Neural progenitor cell (in vitro differentiated cells): Measurements from ENCODE around the gene RER1. TPM values are rescaled to one million over a fixed set of nuclear protein-coding genes. Genes with fewer than 3 reads are reported as not detected.

Experiments
- DNase-seq: peaks from one replicate; pipeline ENCODE4 v3.0.0-alpha.2; 2016; ENCODE audit warnings: low spot score
- H2AFZ ChIP-seq: fragments of 200-600 bp; sonication (generic); replicated peaks from 2 replicates; pipeline ENCODE4 v1.6.1; 2016; ENCODE audit warnings: antibody characterized with exemption
- H3F3A ChIP-seq: fragments of 200-600 bp; sonication (generic); 2 replicates; pipeline ENCODE4 v1.6.1; 2016; ENCODE audit warnings: antibody characterized with exemption, low read depth
- H3K27ac ChIP-seq: fragments of 200-600 bp; sonication (generic); 2 replicates; pipeline ENCODE4 v1.5.1; 2016; ENCODE audit warnings: mild to moderate bottlenecking
- H3K27me3 ChIP-seq: fragments of 200-600 bp; sonication (generic); 2 replicates; pipeline ENCODE4 v1.6.1; 2016; ENCODE audit warnings: mild to moderate bottlenecking, moderate library complexity
- H3K36me3 ChIP-seq: fragments of 200-600 bp; sonication (generic); 2 replicates; pipeline ENCODE4 v1.5.1; 2016
- H3K4me1 ChIP-seq: fragments of 200-600 bp; sonication (generic); 2 replicates; pipeline ENCODE4 v1.6.1; 2016; ENCODE audit warnings: mixed run types
- H3K4me2 ChIP-seq: fragments of 200-600 bp; sonication (generic); 2 replicates; pipeline ENCODE4 v1.6.1; 2016
- H3K4me3 ChIP-seq: fragments of 200-600 bp; sonication (generic); 2 replicates; pipeline ENCODE4 v1.5.1; 2016
- H3K79me2 ChIP-seq: fragments of 200-600 bp; sonication (generic); 2 replicates; pipeline ENCODE4 v1.6.1; 2016; ENCODE audit warnings: low read depth
- H3K9ac ChIP-seq: fragments of 200-600 bp; sonication (generic); 2 replicates; pipeline ENCODE4 v1.6.1; 2016
- H3K9me3 ChIP-seq: fragments of 200-600 bp; sonication (generic); 2 replicates; pipeline ENCODE4 v1.5.1; 2016; ENCODE audit warnings: low read depth
- H4K20me1 ChIP-seq: fragments of 200-600 bp; sonication (generic); 2 replicates; pipeline ENCODE4 v1.6.1; 2016; ENCODE audit warnings: low read depth
- H3K27ac Mint-ChIP-seq: 3 replicates; pipeline ENCODE4 v1.8.0; 2021; ENCODE audit warnings: mixed read lengths
- H3K27me3 Mint-ChIP-seq: 2 replicates; pipeline ENCODE4 v1.8.0; 2022; ENCODE audit warnings: low read depth, mild to moderate bottlenecking, inconsistent platforms, moderate library complexity, mixed read lengths; ENCODE audit not compliant: insufficient read depth
- H3K36me3 Mint-ChIP-seq: 3 replicates; pipeline ENCODE4 v1.8.0; 2021; ENCODE audit warnings: mixed read lengths
- H3K4me1 Mint-ChIP-seq: 3 replicates; pipeline ENCODE4 v1.8.0; 2021; ENCODE audit warnings: mixed read lengths
- H3K4me3 Mint-ChIP-seq: 3 replicates; pipeline ENCODE4 v1.8.0; 2021; ENCODE audit warnings: mild to moderate bottlenecking, moderate library complexity, mixed read lengths
- H3K9me3 Mint-ChIP-seq: 3 replicates; pipeline ENCODE4 v1.8.0; 2020; ENCODE audit warnings: mixed read lengths
- CTCF ChIP-seq: fragments of 200-600 bp; sonication (generic); IDR thresholded peaks from 2 replicates; pipeline ENCODE4 v1.5.1; 2017; ENCODE audit warnings: antibody characterized with exemption, mild to moderate bottlenecking
- EZH2 ChIP-seq: fragments of 200-600 bp; sonication (generic); IDR thresholded peaks from 2 replicates; pipeline ENCODE4 v1.6.1; 2017; ENCODE audit warnings: antibody characterized with exemption, mild to moderate bottlenecking, moderate library complexity
- EZH2phosphoT487 ChIP-seq: fragments of 200-600 bp; sonication (generic); IDR thresholded peaks from 2 replicates; pipeline ENCODE4 v1.6.1; 2017; ENCODE audit warnings: antibody characterized with exemption
- total RNA-seq: library from RNA; depleted of rRNA; stranded (reverse); fragments of >200 nt; gene quantifications from 2 replicates; pipeline ENCODE4 v1.2.3, GENCODE V29; 2015; ENCODE audit warnings: low replicate concordance

RER1 gene
- total RNA-seq, 1 donor from 2014 or later: 39.1 TPM

GRCh38 chr1:2358072-2358471, 33.6 kb upstream of the RER1 start:
- peaks cover 6% of the 10 kb centered on the region for H3K4me1 ChIP-seq
- H3K36me3 ChIP-seq: no peaks in the 10 kb centered on the region
- Mint-ChIP-seq H3K4me1 (peaks cover 10% of the 10 kb centered on the region), H3K27me3 (peaks cover 3% of the 10 kb centered on the region), H3K9me3 (peaks cover 8% of the 10 kb centered on the region), H3K27ac (no peak overlapping the region), H3K36me3 (peaks cover 13% of the 10 kb centered on the region), H3K4me3 (no peak overlapping the region)
- no peaks in the 10 kb centered on the region for H3K27me3 ChIP-seq
- no peak overlapping the region for H3K4me3 ChIP-seq
- no peak overlapping the region for H3K27ac ChIP-seq
- TF ChIP-seq EZH2phosphoT487 (no peak), EZH2 (no peak), CTCF (no peak)
- H3F3A ChIP-seq: no peaks in the 10 kb centered on the region
- no peak overlapping the region for H3K4me2 ChIP-seq
- no peaks in the 10 kb centered on the region for H3K79me2 ChIP-seq
- H3K9me3 ChIP-seq: no peaks in the 10 kb centered on the region
- H2AFZ ChIP-seq: no peak overlapping the region
- DNase-seq: no peak
- no peaks in the 10 kb centered on the region for H4K20me1 ChIP-seq
- H3K9ac ChIP-seq: no peak overlapping the region

- Histone ChIP-seq H2AFZ (no peak overlapping the region), H3K4me3 (no peak overlapping the region), H3K4me1 (no peaks in the 10 kb centered on the region), H3K79me2 (no peaks in the 10 kb centered on the region), H3K9ac (no peak overlapping the region), H3K9me3 (peaks cover 3% of the 10 kb centered on the region), H3K27ac (no peak overlapping the region), H3K4me2 (no peak overlapping the region), H3K36me3 (no peaks in the 10 kb centered on the region), H4K20me1 (no peaks in the 10 kb centered on the region), H3F3A (no peaks in the 10 kb centered on the region), H3K27me3 (no peaks in the 10 kb centered on the region)
- peaks cover 13% of the 10 kb centered on the region for H3K9me3 Mint-ChIP-seq
- no peak overlapping the region for H3K4me3 Mint-ChIP-seq
- H3K27ac Mint-ChIP-seq: no peak overlapping the region
- TF ChIP-seq EZH2phosphoT487: no peak
- no peak for TF ChIP-seq CTCF
- no peak for TF ChIP-seq EZH2
- H3K27me3 Mint-ChIP-seq: peaks cover 3% of the 10 kb centered on the region
- no peak for DNase-seq
- H3K4me1 Mint-ChIP-seq: peaks cover 4% of the 10 kb centered on the region
- peaks cover 18% of the 10 kb centered on the region for H3K36me3 Mint-ChIP-seq
These were observed 32.7 kb upstream of the RER1 start for GRCh38 chr1:2358651-2359640.

- no peak overlapping the region for H3K4me2 ChIP-seq
- no peak overlapping the region for H3K9ac ChIP-seq
- H4K20me1 ChIP-seq: no peaks in the 10 kb centered on the region
- Mint-ChIP-seq H3K27ac (no peak overlapping the region), H3K4me3 (no peak overlapping the region), H3K4me1 (peaks cover 4% of the 10 kb centered on the region), H3K9me3 (peaks cover 16% of the 10 kb centered on the region), H3K27me3 (peaks cover 3% of the 10 kb centered on the region), H3K36me3 (peaks cover 20% of the 10 kb centered on the region)
- DNase-seq: no peak
- no peaks in the 10 kb centered on the region for H3F3A ChIP-seq
- no peak for TF ChIP-seq EZH2phosphoT487
- TF ChIP-seq EZH2: no peak
- no peak for TF ChIP-seq CTCF
- no peak overlapping the region for H2AFZ ChIP-seq
- peaks cover 5% of the 10 kb centered on the region for H3K9me3 ChIP-seq
- H3K4me1 ChIP-seq: no peaks in the 10 kb centered on the region
- H3K27ac ChIP-seq: no peak overlapping the region
- no peaks in the 10 kb centered on the region for H3K36me3 ChIP-seq
- H3K27me3 ChIP-seq: no peaks in the 10 kb centered on the region
- H3K79me2 ChIP-seq: no peaks in the 10 kb centered on the region
- no peak overlapping the region for H3K4me3 ChIP-seq
These were observed 30.9 kb upstream of the RER1 start for GRCh38 chr1:2360588-2361364.
